HEK293T (cell line): Measurements from ENCODE around the gene PPP1R15A.

ENCODE experiments used
- BHLHE40 ChIP-seq: fragments of 450-650 bp; IDR thresholded peaks from 2 replicates; pipeline ENCODE4 v1.6.1; 2016; ENCODE audit warnings: mild to moderate bottlenecking, moderate library complexity, borderline replicate concordance
- SUZ12 ChIP-seq: fragments of 450-650 bp; IDR thresholded peaks from 2 replicates; pipeline ENCODE4 v1.6.1; 2016; ENCODE audit warnings: mild to moderate bottlenecking

DNA sequence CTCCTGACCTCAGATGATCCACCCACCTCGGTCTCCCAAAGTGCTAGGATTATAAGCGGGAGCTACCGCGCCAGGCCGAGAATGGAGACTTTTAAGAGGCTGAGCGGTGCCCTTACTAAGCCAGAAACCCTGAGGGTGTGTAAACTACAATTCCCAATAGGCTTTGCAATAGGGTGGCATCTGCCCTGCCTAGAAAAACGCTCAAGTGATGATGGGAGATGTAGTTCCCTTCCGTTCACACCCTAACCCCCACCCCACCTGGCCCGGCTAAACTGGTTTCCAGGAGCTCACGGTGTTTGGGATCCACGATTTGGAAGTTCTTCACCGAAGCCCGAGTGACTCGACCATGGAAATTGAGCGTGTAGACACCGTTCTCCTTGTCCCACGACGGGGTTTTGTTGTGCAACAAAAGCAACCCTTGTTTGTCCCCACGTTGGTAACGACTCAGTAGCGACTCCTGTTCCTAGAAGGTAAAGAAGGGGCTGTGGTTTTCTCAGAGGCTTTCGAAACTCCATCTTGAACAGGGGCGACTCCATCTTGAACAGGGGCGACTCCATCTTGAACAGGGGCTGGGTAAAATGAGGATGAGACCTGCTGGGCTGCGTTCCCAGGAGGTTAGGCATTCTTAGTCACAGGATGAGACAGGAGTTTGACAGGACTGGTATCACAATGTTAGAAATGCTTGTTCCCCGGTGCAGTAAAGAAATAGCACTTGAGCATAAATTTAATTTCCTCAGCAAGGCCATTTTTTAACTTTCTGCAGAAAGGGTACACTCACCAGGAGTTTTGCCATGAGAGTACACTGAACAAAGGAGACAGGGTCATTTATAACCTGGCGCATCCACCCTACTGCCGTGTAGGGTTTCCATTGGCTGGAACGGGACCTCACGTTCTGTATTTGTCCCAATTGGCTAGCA, 9.8 kb downstream of the PPP1R15A start:
- TF ChIP-seq SUZ12: no peak; the same call in none of the 2 replicates
- no peak for TF ChIP-seq BHLHE40
